Esophagus squamous epithelium (tissue), 5 donors: Measurements from ENCODE around the gene RUFY4. TPM values are rescaled to one million over a fixed set of nuclear protein-coding genes. Genes with fewer than 3 reads are reported as not detected.

Experiments
- DNase-seq: peaks from one replicate; lab custom pipeline; 2025; lab: John Stamatoyannopoulos, UW
- H3K27ac ChIP-seq, 4 donors: fragments of 200-600 bp; sonication (generic); one replicate each; pipeline ENCODE4 v1.5.1; 2016 to 2019; ENCODE audit warnings: mild to moderate bottlenecking in 1 of 4
- H3K27me3 ChIP-seq, 4 donors: fragments of 200-600 bp; sonication (generic); 1 replicate in 3 of 4; 2 replicates in 1 of 4; pipeline versions ENCODE4 v1.5.1 to v1.6.0; 2017 to 2021; ENCODE audit warnings: antibody characterized with exemption in 1 of 4
- H3K36me3 ChIP-seq, 3 donors: fragments of 200-600 bp; sonication (generic); one replicate each; pipeline ENCODE4 v1.5.1; 2016 to 2019
- H3K4me1 ChIP-seq, 3 donors: fragments of 200-600 bp; sonication (generic); one replicate each; pipeline ENCODE4 v1.5.1; 2017 to 2019
- H3K4me3 ChIP-seq, 4 donors: fragments of 200-600 bp; sonication (generic); 1 replicate in 3 of 4; 2 replicates in 1 of 4; pipeline ENCODE4 v1.5.1; 2016 to 2019; ENCODE audit warnings: mild to moderate bottlenecking in 2 of 4, moderate library complexity in 1 of 4
- H3K9me3 ChIP-seq, 3 donors: fragments of 200-600 bp; sonication (generic); one replicate each; pipeline ENCODE4 v1.5.1; 2016 to 2019
- CTCF ChIP-seq, 6 experiments: fragments of 450-650 bp in 4 of 6; fragments of 200-600 bp in 2 of 6; sonication (generic) in 2 of 6; IDR thresholded peaks; one replicate each; pipeline ENCODE4 v1.5.1; 2016 to 2019; ENCODE audit warnings: antibody characterized with exemption in 6 of 6, mild to moderate bottlenecking in 4 of 6, moderate library complexity in 4 of 6
- POLR2A ChIP-seq, 4 donors: fragments of 450-650 bp; IDR thresholded peaks; one replicate each; pipeline ENCODE4 v1.6.1; 2017; ENCODE audit warnings: antibody characterized with exemption in 4 of 4, mild to moderate bottlenecking in 4 of 4, moderate library complexity in 3 of 4
- WGBS, 2 donors: methylation state at CpG; one replicate each; pipeline ENCODE4 v1.1.5; 2018; 5-methylcytosine and 5-hydroxymethylcytosine counted together
- intact Hi-C: fragments of 100-400 bp; cut with DNase I; formaldehyde crosslinking; loops from one replicate; pipeline ENCODE4 v1.15.0; 2022
- total RNA-seq, 4 donors: library from RNA; depleted of rRNA; stranded (reverse); fragments of >200 nt; gene quantifications; one replicate each; pipeline ENCODE4 v1.1.0, GENCODE V29; 2016
- donor health status: DM: yes; HTN: yes; CAD: no.

Gene RUFY4
- total RNA-seq, 4 donors from 2014 or later = not detected

GRCh38 chr2:218069606-218070300 is 700 bp downstream of the RUFY4 start:
- intact Hi-C loops = loop anchor here (10.0 kb wide), 1 partner anchor 285 kb away; no protein-coding TSS in a partner anchor
- DNase-seq = no peak
- Histone ChIP-seq H3K27ac (no peak overlapping the region), H3K4me1 (peaks cover 3 to 10% (median 4%) of the 10 kb centered on the region in 3 donors), H3K27me3 (peaks cover 0 to 24% (median 0%) of the 10 kb centered on the region in 4 donors), H3K9me3 (no peaks in the 10 kb centered on the region), H3K36me3 (no peaks in the 10 kb centered on the region), H3K4me3 (no peak overlapping the region)
- no peak for TF ChIP-seq CTCF (IDR thresholded peaks at IDR 0.05)
- TF ChIP-seq POLR2A (IDR thresholded peaks at IDR 0.05) = no peak
- 56 to 58% methylated on average over 2 to 8 of the region's 9 CpGs for WGBS, 2 donors

GRCh38 chr2:218070587-218070986 is 1.5 kb downstream of the RUFY4 start:
- Histone ChIP-seq H3K4me3 (no peak overlapping the region), H3K36me3 (no peaks in the 10 kb centered on the region), H3K27me3 (peaks cover 0 to 24% (median 0%) of the 10 kb centered on the region in 4 donors), H3K4me1 (peaks cover 3 to 10% (median 4%) of the 10 kb centered on the region in 3 donors), H3K27ac (no peak overlapping the region), H3K9me3 (no peaks in the 10 kb centered on the region)
- no peak for TF ChIP-seq CTCF (IDR thresholded peaks at IDR 0.05)
- no peak for TF ChIP-seq POLR2A (IDR thresholded peaks at IDR 0.05)
- 71 to 89% methylated on average over 2 to 4 of the region's 4 CpGs for WGBS, 2 donors
- intact Hi-C loops = no loop called here
- DNase-seq = no peak

- no peak for TF ChIP-seq POLR2A (IDR thresholded peaks at IDR 0.05)
- no peak for TF ChIP-seq CTCF (IDR thresholded peaks at IDR 0.05)
- H3K9me3 ChIP-seq = no peaks in the 10 kb centered on the region
- no peak overlapping the region for H3K27ac ChIP-seq
- no peak for DNase-seq
- peaks cover 3 to 10% (median 4%) of the 10 kb centered on the region in 3 donors for H3K4me1 ChIP-seq
- 81 to 84% methylated on average over 10 of the region's 13 CpGs for WGBS, 2 donors
- H3K4me3 ChIP-seq = no peak overlapping the region
- no peaks in the 10 kb centered on the region for H3K36me3 ChIP-seq
- intact Hi-C loops = no loop called here
- peaks cover 0 to 24% (median 0%) of the 10 kb centered on the region in 4 donors for H3K27me3 ChIP-seq
Observed at GRCh38 chr2:218071218-218071937, 2.3 kb downstream of the RUFY4 start.

- TF ChIP-seq POLR2A (IDR thresholded peaks at IDR 0.05) (no peak), CTCF (IDR thresholded peaks at IDR 0.05) (no peak)
- Histone ChIP-seq H3K27ac (no peak overlapping the region), H3K4me3 (no peak overlapping the region), H3K9me3 (no peaks in the 10 kb centered on the region), H3K36me3 (no peaks in the 10 kb centered on the region), H3K4me1 (peaks cover 3 to 10% (median 4%) of the 10 kb centered on the region in 3 donors), H3K27me3 (peaks cover 0 to 23% (median 0%) of the 10 kb centered on the region in 4 donors)
- no peak for DNase-seq
- intact Hi-C loops = no loop called here
- WGBS, 2 donors = 67 to 72% methylated on average over 3 of the region's 3 CpGs
Observed at GRCh38 chr2:218072002-218072401, 2.9 kb downstream of the RUFY4 start.

- intact Hi-C loops = no loop called here
- Histone ChIP-seq H3K4me3 (no peak overlapping the region), H3K27ac (no peak overlapping the region), H3K9me3 (no peaks in the 10 kb centered on the region), H3K36me3 (no peaks in the 10 kb centered on the region), H3K4me1 (peaks cover 3 to 10% (median 4%) of the 10 kb centered on the region in 3 donors), H3K27me3 (peaks cover 0 to 17% (median 0%) of the 10 kb centered on the region in 4 donors)
- TF ChIP-seq CTCF (IDR thresholded peaks at IDR 0.05) = no peak
- TF ChIP-seq POLR2A (IDR thresholded peaks at IDR 0.05) = no peak
- no peak for DNase-seq
- 85 to 88% methylated on average over 4 to 5 of the region's 8 CpGs for WGBS, 2 donors
Observed at GRCh38 chr2:218072478-218073024, 3.5 kb downstream of the RUFY4 start.
